PFSK-1 (cell line): ENCODE data around the gene ATP6V0D1.

Experiments used
- FOXP2 ChIP-seq: optimal IDR thresholded peaks from 2 replicates; pipeline ENCODE3; 2011; ENCODE audit warnings: borderline replicate concordance, control low read depth, inconsistent platforms; ENCODE audit not compliant: insufficient read depth; ENCODE audit errors: extremely low read length, extremely low read depth
- POLR2AphosphoS5 ChIP-seq: IDR thresholded peaks from 2 replicates; pipeline ENCODE4 v1.6.1; 2012; ENCODE audit warnings: low read depth, mild to moderate bottlenecking, control low read depth, low read length, moderate library complexity
- SIN3A ChIP-seq: IDR thresholded peaks from 2 replicates; pipeline ENCODE4 v1.6.1; 2012; ENCODE audit warnings: mild to moderate bottlenecking, low read length, moderate library complexity, borderline replicate concordance; ENCODE audit not compliant: insufficient read depth
- TAF1 ChIP-seq: IDR thresholded peaks from 2 replicates; pipeline ENCODE4 v1.6.1; 2012; ENCODE audit warnings: low read length, control low read depth, borderline replicate concordance; ENCODE audit not compliant: insufficient read depth
- TF ChIP-seq, protein P1 (sequence below), 2 experiments: IDR thresholded peaks; 2 replicates each; pipeline versions ENCODE4 v1.6.1 to v1.8.0; 2011 to 2012; ENCODE audit warnings: low read depth in 2 of 2, low read length in 2 of 2, control low read depth in 1 of 2, inconsistent platforms in 1 of 2, mild to moderate bottlenecking in 1 of 2, moderate library complexity in 1 of 2; ENCODE audit not compliant: insufficient read depth in 1 of 2

The ATP6V0D1 gene

DNA sequence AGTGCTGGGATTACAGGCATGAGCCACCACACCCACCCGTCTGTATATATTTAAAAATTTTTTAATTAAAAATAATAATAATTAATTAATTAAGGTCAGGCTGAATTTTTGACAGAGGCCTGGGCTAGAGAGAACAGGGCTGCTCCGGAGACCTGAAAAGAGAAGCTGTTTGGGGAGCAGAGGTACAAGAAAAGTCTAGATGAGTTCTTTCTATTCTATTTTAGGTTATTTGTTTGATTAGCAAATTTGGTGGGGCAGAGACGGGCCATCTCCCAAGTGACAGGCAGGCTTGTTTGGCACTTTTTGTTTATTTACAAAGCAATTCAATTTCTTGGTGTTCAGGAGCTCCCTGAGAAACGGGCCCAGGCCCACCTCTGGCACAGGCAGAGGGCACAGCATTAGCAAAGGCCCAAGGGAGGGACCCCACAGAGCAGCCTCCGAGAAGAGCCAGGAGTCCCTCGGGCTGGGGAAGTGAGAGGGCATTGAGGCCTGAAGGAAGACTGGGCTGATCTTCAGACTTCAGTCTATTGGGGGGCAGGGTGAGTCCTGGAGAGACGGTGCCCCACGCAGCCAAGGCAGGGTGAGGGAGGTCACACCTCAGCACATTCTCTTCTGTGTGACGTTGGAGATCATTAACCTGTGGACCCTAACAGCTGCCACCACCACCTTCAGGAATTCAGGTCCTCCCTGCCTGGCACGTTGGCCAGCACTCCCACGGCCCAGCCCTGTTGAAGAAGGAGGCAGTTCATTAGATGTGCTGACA is 36.9 kb upstream of the ATP6V0D1 start:
- TF ChIP-seq, protein P1, sequence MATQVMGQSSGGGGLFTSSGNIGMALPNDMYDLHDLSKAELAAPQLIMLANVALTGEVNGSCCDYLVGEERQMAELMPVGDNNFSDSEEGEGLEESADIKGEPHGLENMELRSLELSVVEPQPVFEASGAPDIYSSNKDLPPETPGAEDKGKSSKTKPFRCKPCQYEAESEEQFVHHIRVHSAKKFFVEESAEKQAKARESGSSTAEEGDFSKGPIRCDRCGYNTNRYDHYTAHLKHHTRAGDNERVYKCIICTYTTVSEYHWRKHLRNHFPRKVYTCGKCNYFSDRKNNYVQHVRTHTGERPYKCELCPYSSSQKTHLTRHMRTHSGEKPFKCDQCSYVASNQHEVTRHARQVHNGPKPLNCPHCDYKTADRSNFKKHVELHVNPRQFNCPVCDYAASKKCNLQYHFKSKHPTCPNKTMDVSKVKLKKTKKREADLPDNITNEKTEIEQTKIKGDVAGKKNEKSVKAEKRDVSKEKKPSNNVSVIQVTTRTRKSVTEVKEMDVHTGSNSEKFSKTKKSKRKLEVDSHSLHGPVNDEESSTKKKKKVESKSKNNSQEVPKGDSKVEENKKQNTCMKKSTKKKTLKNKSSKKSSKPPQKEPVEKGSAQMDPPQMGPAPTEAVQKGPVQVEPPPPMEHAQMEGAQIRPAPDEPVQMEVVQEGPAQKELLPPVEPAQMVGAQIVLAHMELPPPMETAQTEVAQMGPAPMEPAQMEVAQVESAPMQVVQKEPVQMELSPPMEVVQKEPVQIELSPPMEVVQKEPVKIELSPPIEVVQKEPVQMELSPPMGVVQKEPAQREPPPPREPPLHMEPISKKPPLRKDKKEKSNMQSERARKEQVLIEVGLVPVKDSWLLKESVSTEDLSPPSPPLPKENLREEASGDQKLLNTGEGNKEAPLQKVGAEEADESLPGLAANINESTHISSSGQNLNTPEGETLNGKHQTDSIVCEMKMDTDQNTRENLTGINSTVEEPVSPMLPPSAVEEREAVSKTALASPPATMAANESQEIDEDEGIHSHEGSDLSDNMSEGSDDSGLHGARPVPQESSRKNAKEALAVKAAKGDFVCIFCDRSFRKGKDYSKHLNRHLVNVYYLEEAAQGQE (IDR thresholded peaks at IDR 0.05; ENCODE audit: insufficient read depth in 1 of 2, low read depth in 2 of 2, low read length in 2 of 2), result no peak
- TF ChIP-seq POLR2AphosphoS5 (no peak), FOXP2 (no peak), SIN3A (no peak), TAF1 (no peak)

GRCh38 chr16:67517155-67517445 is 36.1 kb upstream of the ATP6V0D1 start:
- TF ChIP-seq SIN3A (no peak), POLR2AphosphoS5 (no peak)
- TF ChIP-seq, protein P1 (IDR thresholded peaks at IDR 0.05; ENCODE audit: insufficient read depth in 1 of 2, low read depth in 2 of 2, low read length in 2 of 2), result no peak

- TF ChIP-seq, protein P1 (IDR thresholded peaks at IDR 0.05; ENCODE audit: insufficient read depth in 1 of 2, low read depth in 2 of 2, low read length in 2 of 2), result no peak
- TF ChIP-seq SIN3A (no peak), FOXP2 (no peak), POLR2AphosphoS5 (no peak), TAF1 (no peak)
Measured at GRCh38 chr16:67516296-67517154, 35.6 kb upstream of the ATP6V0D1 start.

GRCh38 chr16:67514382-67514828 is 33.4 kb upstream of the ATP6V0D1 start:
- TF ChIP-seq POLR2AphosphoS5 (no peak), TAF1 (no peak), FOXP2 (no peak)

GRCh38 chr16:67509016-67509415 is 28.1 kb upstream of the ATP6V0D1 start:
- TF ChIP-seq FOXP2 (no peak), SIN3A (no peak), TAF1 (no peak), POLR2AphosphoS5 (no peak)
- TF ChIP-seq, protein P1 (IDR thresholded peaks at IDR 0.05; ENCODE audit: insufficient read depth in 1 of 2, low read depth in 2 of 2, low read length in 2 of 2), result no peak
